ENCODE results near the gene LRRC31. TPM values are rescaled to one million over a fixed set of nuclear protein-coding genes. Genes with fewer than 3 reads are reported as not detected.

Gene LRRC31
- total and polyA plus RNA-seq, 2 of the 13 experiments (the other 11 are each of a cell fraction or from before 2014, with no cell fraction given) = not detected

GRCh38 chr3:169847896-169848295, 21.8 kb downstream of the LRRC31 start (continued):
- TF ChIP-seq ZBED4 (CRISPR knock-in tag; IDR thresholded peaks at IDR 0.05; ENCODE audit: borderline replicate concordance) = no peak
- no peak for TF ChIP-seq MBD4 (IDR thresholded peaks at IDR 0.05; ENCODE audit: borderline replicate concordance, low read length)
- no peak for TF ChIP-seq ZNF724P (CRISPR knock-in tag; IDR thresholded peaks at IDR 0.05; ENCODE audit: borderline replicate concordance)
- TF ChIP-seq RELA (CRISPR knock-in tag; IDR thresholded peaks at IDR 0.05) = no peak
- no peak for TF ChIP-seq CBFB (CRISPR knock-in tag; IDR thresholded peaks at IDR 0.05)
- TF ChIP-seq HMGXB3 (CRISPR knock-in tag; IDR thresholded peaks at IDR 0.05; ENCODE audit: borderline replicate concordance) = no peak
